MM.1S (cell line): ENCODE measurements around the gene MBP.

Source experiments
- DNase-seq: peaks from one replicate; pipeline ENCODE4 v3.0.0-alpha.2; 2015
- H2AFZ ChIP-seq: fragments of 300-600 bp; sonication (generic); 2 replicates; pipeline ENCODE4 v1.6.0; 2016; ENCODE audit warnings: antibody characterized with exemption, low read length
- H3F3A ChIP-seq: fragments of 300-600 bp; sonication (generic); 2 replicates; pipeline ENCODE4 v1.6.1; 2016; ENCODE audit warnings: mild to moderate bottlenecking, antibody characterized with exemption, low read length, moderate library complexity, mixed read lengths; ENCODE audit not compliant: insufficient read depth
- H3K27ac ChIP-seq: fragments of 300-600 bp; sonication (generic); 2 replicates; pipeline ENCODE4 v1.5.1; 2016; ENCODE audit warnings: mild to moderate bottlenecking, low read length
- H3K27me3 ChIP-seq: fragments of 300-600 bp; sonication (generic); replicated peaks from 2 replicates; pipeline ENCODE4 v1.6.0; 2016; ENCODE audit warnings: low read length; ENCODE audit not compliant: insufficient read depth
- H3K36me3 ChIP-seq: fragments of 300-600 bp; sonication (generic); replicated peaks from 2 replicates; pipeline ENCODE4 v1.6.1; 2016; ENCODE audit warnings: mild to moderate bottlenecking, low read length, mixed read lengths; ENCODE audit not compliant: insufficient read depth
- H3K4me1 ChIP-seq: fragments of 300-600 bp; sonication (generic); 2 replicates; pipeline ENCODE4 v1.6.1; 2016; ENCODE audit warnings: low read length, mixed read lengths
- H3K4me2 ChIP-seq: fragments of 300-600 bp; sonication (generic); 2 replicates; pipeline ENCODE4 v1.6.0; 2016; ENCODE audit warnings: low read depth, low read length
- H3K4me3 ChIP-seq: fragments of 300-600 bp; sonication (generic); 2 replicates; pipeline ENCODE4 v1.5.1; 2016; ENCODE audit warnings: low read length, mixed read lengths
- H3K79me2 ChIP-seq: fragments of 300-600 bp; sonication (generic); 2 replicates; pipeline ENCODE4 v1.6.1; 2016; ENCODE audit warnings: mixed run types, low read length, mixed read lengths
- H3K9ac ChIP-seq: fragments of 300-600 bp; sonication (generic); 2 replicates; pipeline ENCODE4 v1.6.1; 2016; ENCODE audit warnings: low read length, mixed read lengths
- H3K9me2 ChIP-seq: fragments of 300-600 bp; sonication (generic); replicated peaks from 2 replicates; pipeline ENCODE4 v1.6.1; 2016; ENCODE audit warnings: mild to moderate bottlenecking, low read length, mixed read lengths; ENCODE audit not compliant: insufficient read depth
- H3K9me3 ChIP-seq: fragments of 300-600 bp; sonication (generic); replicated peaks from 2 replicates; pipeline ENCODE4 v1.6.1; 2016; ENCODE audit warnings: mild to moderate bottlenecking, low read length, mixed read lengths; ENCODE audit not compliant: insufficient read depth
- H4K20me1 ChIP-seq: fragments of 300-600 bp; sonication (generic); 2 replicates; pipeline ENCODE4 v1.6.1; 2016; ENCODE audit warnings: mild to moderate bottlenecking, low read length, moderate library complexity, mixed read lengths; ENCODE audit not compliant: insufficient read depth
- EZH2 ChIP-seq: fragments of 300-600 bp; sonication (generic); optimal IDR thresholded peaks from 2 replicates; pipeline ENCODE3; 2017; ENCODE audit warnings: low read depth, mild to moderate bottlenecking, antibody characterized with exemption, low read length, mixed read lengths
- EZH2phosphoT487 ChIP-seq: fragments of 300-600 bp; sonication (generic); IDR thresholded peaks from 2 replicates; pipeline ENCODE4 v1.6.1; 2018; ENCODE audit warnings: antibody characterized with exemption, low read length
- TF ChIP-seq, protein P1 (sequence below): fragments of 300-600 bp; sonication (generic); IDR thresholded peaks from 2 replicates; pipeline ENCODE4 v1.5.1; 2016; ENCODE audit warnings: antibody characterized with exemption, low read length, mixed read lengths

Gene MBP

DNA sequence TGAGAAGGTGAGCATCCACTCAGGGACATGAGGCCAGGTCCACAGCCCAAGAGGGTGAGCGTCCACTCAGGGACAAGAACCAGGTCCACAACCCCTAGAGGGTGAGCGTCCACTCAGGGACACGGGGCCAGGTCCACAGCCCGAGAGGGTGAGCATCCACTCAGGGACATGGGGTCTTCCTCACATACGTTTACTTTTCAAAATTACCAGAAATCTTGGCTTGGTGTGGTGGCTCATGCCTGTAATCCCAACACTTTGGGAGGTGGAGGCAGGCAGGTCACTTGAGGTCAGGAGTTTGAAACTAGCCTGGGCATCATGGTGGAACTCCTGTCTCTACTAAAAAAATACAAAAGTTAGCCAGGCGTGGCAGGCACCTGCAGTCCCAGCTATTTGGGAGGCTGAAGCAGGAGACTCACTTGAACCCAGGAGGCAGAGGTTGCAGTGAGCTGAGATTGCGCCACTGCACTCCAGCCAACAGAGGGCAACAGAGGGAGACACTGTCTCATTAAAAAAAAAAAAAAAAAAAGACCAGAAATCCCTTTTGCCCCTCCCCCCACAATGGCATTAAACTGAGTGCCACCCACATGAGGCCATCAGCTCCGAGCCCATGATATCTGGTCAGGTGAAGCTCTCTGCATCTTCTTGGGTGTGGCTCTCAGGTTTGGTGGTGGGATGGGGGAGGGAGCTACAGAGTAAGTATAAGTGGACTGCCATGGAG lies 9.0 kb upstream of the MBP start:
- no peaks in the 10 kb centered on the region for H4K20me1 ChIP-seq
- no peak for DNase-seq
- TF ChIP-seq, protein P1, sequence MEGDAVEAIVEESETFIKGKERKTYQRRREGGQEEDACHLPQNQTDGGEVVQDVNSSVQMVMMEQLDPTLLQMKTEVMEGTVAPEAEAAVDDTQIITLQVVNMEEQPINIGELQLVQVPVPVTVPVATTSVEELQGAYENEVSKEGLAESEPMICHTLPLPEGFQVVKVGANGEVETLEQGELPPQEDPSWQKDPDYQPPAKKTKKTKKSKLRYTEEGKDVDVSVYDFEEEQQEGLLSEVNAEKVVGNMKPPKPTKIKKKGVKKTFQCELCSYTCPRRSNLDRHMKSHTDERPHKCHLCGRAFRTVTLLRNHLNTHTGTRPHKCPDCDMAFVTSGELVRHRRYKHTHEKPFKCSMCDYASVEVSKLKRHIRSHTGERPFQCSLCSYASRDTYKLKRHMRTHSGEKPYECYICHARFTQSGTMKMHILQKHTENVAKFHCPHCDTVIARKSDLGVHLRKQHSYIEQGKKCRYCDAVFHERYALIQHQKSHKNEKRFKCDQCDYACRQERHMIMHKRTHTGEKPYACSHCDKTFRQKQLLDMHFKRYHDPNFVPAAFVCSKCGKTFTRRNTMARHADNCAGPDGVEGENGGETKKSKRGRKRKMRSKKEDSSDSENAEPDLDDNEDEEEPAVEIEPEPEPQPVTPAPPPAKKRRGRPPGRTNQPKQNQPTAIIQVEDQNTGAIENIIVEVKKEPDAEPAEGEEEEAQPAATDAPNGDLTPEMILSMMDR: no peak
- no peak overlapping the region for H3K27ac ChIP-seq
- H3K36me3 ChIP-seq: no peaks in the 10 kb centered on the region
- H3K79me2 ChIP-seq: no peaks in the 10 kb centered on the region
- H3K4me1 ChIP-seq: no peaks in the 10 kb centered on the region
- no peak overlapping the region for H3K9ac ChIP-seq
- no peaks in the 10 kb centered on the region for H3K27me3 ChIP-seq
- H3K4me2 ChIP-seq: no peak overlapping the region
- no peaks in the 10 kb centered on the region for H3K9me2 ChIP-seq
- H2AFZ ChIP-seq: no peak overlapping the region
- H3K4me3 ChIP-seq: no peak overlapping the region
- H3F3A ChIP-seq: no peaks in the 10 kb centered on the region
- no peaks in the 10 kb centered on the region for H3K9me3 ChIP-seq

- Histone ChIP-seq H3F3A (no peaks in the 10 kb centered on the region), H3K9ac (no peak overlapping the region), H3K27ac (no peak overlapping the region), H3K4me3 (no peak overlapping the region), H3K36me3 (no peaks in the 10 kb centered on the region), H3K9me2 (no peaks in the 10 kb centered on the region), H4K20me1 (no peaks in the 10 kb centered on the region), H2AFZ (no peak overlapping the region), H3K4me1 (no peaks in the 10 kb centered on the region), H3K27me3 (no peaks in the 10 kb centered on the region), H3K4me2 (no peak overlapping the region), H3K79me2 (no peaks in the 10 kb centered on the region), H3K9me3 (no peaks in the 10 kb centered on the region)
- TF ChIP-seq EZH2phosphoT487: no peak
- TF ChIP-seq, protein P1: no peak
- TF ChIP-seq EZH2: no peak
- DNase-seq: no peak
These were observed 8.0 kb upstream of the MBP start for GRCh38 chr18:77140439-77141109.

- Histone ChIP-seq H3K9me2 (no peaks in the 10 kb centered on the region), H3K27ac (no peak overlapping the region), H3K27me3 (no peaks in the 10 kb centered on the region), H3K36me3 (no peaks in the 10 kb centered on the region), H3K79me2 (no peaks in the 10 kb centered on the region), H3K9ac (no peak overlapping the region), H3K9me3 (no peaks in the 10 kb centered on the region), H4K20me1 (no peaks in the 10 kb centered on the region), H2AFZ (no peak overlapping the region), H3K4me1 (no peaks in the 10 kb centered on the region), H3K4me2 (no peak overlapping the region), H3F3A (no peaks in the 10 kb centered on the region), H3K4me3 (no peak overlapping the region)
- TF ChIP-seq EZH2: no peak
- TF ChIP-seq, protein P1: no peak
- no peak for TF ChIP-seq EZH2phosphoT487
- no peak for DNase-seq
These were observed 7.4 kb upstream of the MBP start for GRCh38 chr18:77140030-77140429.
